Smooth muscle cell (in vitro differentiated cells): Measurements from ENCODE around the gene SLC11A1. TPM values are rescaled to one million over a fixed set of nuclear protein-coding genes. Genes with fewer than 3 reads are reported as not detected.

Source experiments
- DNase-seq: peaks from one replicate; lab custom pipeline; 2025; ENCODE audit not compliant: unreplicated experiment; lab: John Stamatoyannopoulos, UW
- H2AFZ ChIP-seq: fragments of 200-600 bp; sonication (generic); 2 replicates; pipeline ENCODE4 v1.6.0; 2016; ENCODE audit warnings: antibody characterized with exemption, low read depth, mild to moderate bottlenecking
- H3F3A ChIP-seq: fragments of 200-600 bp; sonication (generic); 2 replicates; pipeline ENCODE4 v1.6.0; 2017; ENCODE audit warnings: antibody characterized with exemption, low read depth
- H3K27ac ChIP-seq: fragments of 200-600 bp; sonication (generic); 2 replicates; pipeline ENCODE4 v1.5.1; 2016; ENCODE audit warnings: low read depth, mild to moderate bottlenecking
- H3K27me3 ChIP-seq: fragments of 200-600 bp; sonication (generic); 2 replicates; pipeline ENCODE4 v1.6.1; 2016; ENCODE audit warnings: low read depth, mild to moderate bottlenecking
- H3K36me3 ChIP-seq: fragments of 200-600 bp; sonication (generic); 2 replicates; pipeline ENCODE4 v1.5.1; 2016; ENCODE audit warnings: low read depth
- H3K4me1 ChIP-seq: fragments of 200-600 bp; sonication (generic); 2 replicates; pipeline ENCODE4 v1.5.1; 2016; ENCODE audit warnings: low read depth
- H3K4me2 ChIP-seq: fragments of 200-600 bp; sonication (generic); 2 replicates; pipeline ENCODE4 v1.6.0; 2016; ENCODE audit warnings: mild to moderate bottlenecking
- H3K4me3 ChIP-seq: fragments of 200-600 bp; sonication (generic); 2 replicates; pipeline ENCODE4 v1.5.1; 2016; ENCODE audit warnings: mild to moderate bottlenecking
- H3K79me2 ChIP-seq: fragments of 200-600 bp; sonication (generic); 2 replicates; pipeline ENCODE4 v1.6.0; 2016; ENCODE audit warnings: low read depth, mild to moderate bottlenecking
- H3K9ac ChIP-seq: fragments of 200-600 bp; sonication (generic); 2 replicates; pipeline ENCODE4 v1.6.0; 2016; ENCODE audit warnings: low read depth
- H3K9me3 ChIP-seq: fragments of 200-600 bp; sonication (generic); replicated peaks from 2 replicates; pipeline ENCODE4 v1.5.1; 2016; ENCODE audit warnings: low read depth
- H4K20me1 ChIP-seq: fragments of 200-600 bp; sonication (generic); 2 replicates; pipeline ENCODE4 v1.6.0; 2016; ENCODE audit warnings: low read depth
- CTCF ChIP-seq: fragments of 200-600 bp; sonication (generic); IDR thresholded peaks from 2 replicates; pipeline ENCODE4 v1.5.1; 2017; ENCODE audit warnings: borderline replicate concordance, mild to moderate bottlenecking, antibody characterized with exemption; ENCODE audit not compliant: insufficient read depth, poor library complexity, severe bottlenecking
- WGBS: methylation state at CpG from one replicate; pipeline ENCODE4 v1.1.7; 2016; ENCODE audit warnings: low lambda C conversion rate; 5-methylcytosine and 5-hydroxymethylcytosine counted together
- polyA plus RNA-seq: library from polyadenylated mRNA; unstranded; fragments of >200 nt; fragmentation: Nextera tagmentation; extraction: Ambion mirVana; gene quantifications from 2 replicates; pipeline ENCODE4 v1.2.1, GENCODE V29; 2016
- total RNA-seq: library from RNA; depleted of rRNA; stranded (reverse); fragments of >200 nt; gene quantifications from 2 replicates; pipeline ENCODE4 v1.2.3, GENCODE V29; 2014

Gene SLC11A1
- total and polyA plus RNA-seq, 2 experiments from 2014 or later = 0.31 to 0.38 TPM

GRCh38 chr2:218345491-218346236 is 36.4 kb upstream of the SLC11A1 start:
- Histone ChIP-seq H3K4me2 (no peak overlapping the region), H3K9me3 (no peaks in the 10 kb centered on the region), H4K20me1 (no peaks in the 10 kb centered on the region), H3K27me3 (no peaks in the 10 kb centered on the region), H3K4me3 (no peak overlapping the region), H3F3A (no peaks in the 10 kb centered on the region), H3K36me3 (no peaks in the 10 kb centered on the region), H3K79me2 (no peaks in the 10 kb centered on the region), H3K4me1 (no peaks in the 10 kb centered on the region), H2AFZ (no peak overlapping the region), H3K9ac (no peak overlapping the region), H3K27ac (no peak overlapping the region)
- 92% methylated on average over 12 of the region's 12 CpGs for WGBS
- DNase-seq = no peak
- TF ChIP-seq CTCF = no peak

- H3K79me2 ChIP-seq = no peaks in the 10 kb centered on the region
- no peaks in the 10 kb centered on the region for H3K9me3 ChIP-seq
- H3K4me3 ChIP-seq = no peak overlapping the region
- no peaks in the 10 kb centered on the region for H3K36me3 ChIP-seq
- no peaks in the 10 kb centered on the region for H4K20me1 ChIP-seq
- DNase-seq = no peak
- H2AFZ ChIP-seq = no peak overlapping the region
- no peak for TF ChIP-seq CTCF
- no peak overlapping the region for H3K4me2 ChIP-seq
- 83% methylated on average over 5 of the region's 5 CpGs for WGBS
- H3K9ac ChIP-seq = no peak overlapping the region
- no peak overlapping the region for H3K27ac ChIP-seq
- no peaks in the 10 kb centered on the region for H3K27me3 ChIP-seq
- no peaks in the 10 kb centered on the region for H3F3A ChIP-seq
- H3K4me1 ChIP-seq = no peaks in the 10 kb centered on the region
Observed at GRCh38 chr2:218347172-218347571, 34.9 kb upstream of the SLC11A1 start.

- 98% methylated on average over 14 of the region's 14 CpGs for WGBS
- Histone ChIP-seq H3K4me2 (no peak overlapping the region), H3K4me3 (no peak overlapping the region), H3K27me3 (no peaks in the 10 kb centered on the region), H3F3A (no peaks in the 10 kb centered on the region), H3K9ac (no peak overlapping the region), H4K20me1 (no peaks in the 10 kb centered on the region), H2AFZ (no peak overlapping the region), H3K36me3 (no peaks in the 10 kb centered on the region), H3K27ac (no peak overlapping the region), H3K79me2 (no peaks in the 10 kb centered on the region), H3K4me1 (peaks cover 11% of the 10 kb centered on the region), H3K9me3 (no peaks in the 10 kb centered on the region)
- TF ChIP-seq CTCF = no peak
- DNase-seq = no peak
Observed at GRCh38 chr2:218354045-218354444, 28.0 kb upstream of the SLC11A1 start.
